K562 (cell line): Measurements from ENCODE around the gene LRRC8C. TPM values are rescaled to one million over a fixed set of nuclear protein-coding genes. Genes with fewer than 3 reads are reported as not detected.

Experiments
- ARID2 ChIP-seq: fragments of 450-650 bp; IDR thresholded peaks from 2 replicates; pipeline ENCODE4 v1.6.1; 2017; ENCODE audit warnings: antibody characterized with exemption, mild to moderate bottlenecking
- CBX5 ChIP-seq: IDR thresholded peaks from 2 replicates; pipeline ENCODE4 v1.6.1; 2014; ENCODE audit warnings: low read depth, borderline replicate concordance
- CREB5 ChIP-seq: fragments of 250-450 bp; sonication (Bioruptor Pico); IDR thresholded peaks from 2 replicates; pipeline ENCODE4 v1.5.0; 2020; ENCODE audit warnings: mild to moderate bottlenecking
- CTCF ChIP-seq, 3 experiments: IDR thresholded peaks in 2 of 3; conservative IDR thresholded peaks in 1 of 3; 2 replicates each; pipeline ENCODE4 v1.5.1; 2011 to 2012; ENCODE audit warnings: low read length in 3 of 3, mild to moderate bottlenecking in 3 of 3, control low read depth in 2 of 3, improper control_type of control experiment in 1 of 3, inconsistent platforms in 1 of 3, low read depth in 1 of 3, mixed read lengths in 1 of 3, moderate library complexity in 1 of 3; ENCODE audit not compliant: insufficient read depth in 2 of 3
- KLF1 ChIP-seq: fragments of 450-650 bp; IDR thresholded peaks from 2 replicates; pipeline ENCODE4 v1.6.1; 2016; ENCODE audit warnings: missing genetic modification characterization, missing compliant biosample characterization
- L3MBTL2 ChIP-seq: fragments of 450-650 bp; IDR thresholded peaks from 2 replicates; pipeline ENCODE4 v1.6.1; 2016; ENCODE audit warnings: mild to moderate bottlenecking, moderate library complexity
- LCOR ChIP-seq: sonication (generic); formaldehyde crosslinking; IDR thresholded peaks from 2 replicates; pipeline ENCODE4 v1.8.0; 2022; ENCODE audit warnings: mild to moderate bottlenecking, missing genetic modification reagents
- LEF1 ChIP-seq: fragments of 450-650 bp; IDR thresholded peaks from 2 replicates; pipeline ENCODE4 v1.6.1; 2016; ENCODE audit warnings: mild to moderate bottlenecking
- MAZ ChIP-seq, 2 experiments: fragments of 450-650 bp in 1 of 2; sonication (generic) in 1 of 2; formaldehyde crosslinking; IDR thresholded peaks in 1 of 2; conservative IDR thresholded peaks in 1 of 2; 2 replicates each; pipeline versions ENCODE4 v1.4.0 to v1.5.0; 2020; ENCODE audit warnings: mild to moderate bottlenecking in 1 of 2, missing genetic modification reagents in 1 of 2
- MYNN ChIP-seq, 2 experiments: sonication (generic); formaldehyde crosslinking in 1 of 2; IDR thresholded peaks; 2 replicates each; pipeline versions ENCODE4 v1.5.0 to v1.6.1; 2016 to 2020; ENCODE audit warnings: antibody characterized with exemption in 1 of 2, missing genetic modification reagents in 1 of 2
- NCOR1 ChIP-seq: fragments of 450-650 bp; IDR thresholded peaks from 2 replicates; pipeline ENCODE4 v1.6.1; 2016; ENCODE audit warnings: mild to moderate bottlenecking, moderate library complexity
- RNF2 ChIP-seq: sonication (generic); IDR thresholded peaks from 2 replicates; pipeline ENCODE4 v1.6.1; 2016
- SMARCC2 ChIP-seq: fragments of 450-650 bp; IDR thresholded peaks from 2 replicates; pipeline ENCODE4 v1.6.1; 2017; ENCODE audit warnings: antibody characterized with exemption, moderate library complexity, mild to moderate bottlenecking, low read depth
- THAP12 ChIP-seq: fragments of 250-450 bp; sonication (Bioruptor Pico); IDR thresholded peaks from 2 replicates; pipeline ENCODE4 v1.9.0; 2021; ENCODE audit warnings: mild to moderate bottlenecking, inconsistent platforms
- ZBTB34 ChIP-seq: fragments of 250-450 bp; sonication (Bioruptor Pico); IDR thresholded peaks from 2 replicates; pipeline ENCODE4 v1.8.0; 2021; ENCODE audit warnings: mild to moderate bottlenecking, moderate library complexity
- ZNF121 ChIP-seq: sonication (generic); formaldehyde crosslinking; conservative IDR thresholded peaks from 2 replicates; pipeline ENCODE4 v1.8.0; 2022; ENCODE audit warnings: missing genetic modification reagents
- ZNF124 ChIP-seq: sonication (generic); formaldehyde crosslinking; IDR thresholded peaks from 2 replicates; pipeline ENCODE4 v1.8.1; 2022; ENCODE audit warnings: missing genetic modification reagents
- ZNF133 ChIP-seq: fragments of 250-450 bp; sonication (Bioruptor Pico); IDR thresholded peaks from 2 replicates; pipeline ENCODE4 v1.4.0; 2020; ENCODE audit warnings: mild to moderate bottlenecking
- ZNF408 ChIP-seq: fragments of 250-450 bp; sonication (Bioruptor Pico); IDR thresholded peaks from 2 replicates; pipeline ENCODE4 v1.4.0; 2020; ENCODE audit warnings: low read depth, mild to moderate bottlenecking, moderate library complexity
- polyA plus RNA-seq, 8 experiments: library from polyadenylated mRNA; depleted of rRNA in 4 of 8; stranded (reverse) in 5 of 8; unstranded in 3 of 8; fragments of >200 nt; fragmentation: Nextera tagmentation in 2 of 8; fragmentation: Illumina TruSeq in 1 of 8; extraction: Ambion mirVana in 2 of 8; extraction: Trizol in 1 of 8; gene quantifications; 2 replicates each; pipeline versions ENCODE4 v1.2.1 to v1.2.3, GENCODE V29; 2011 to 2014; ENCODE audit warnings: inconsistent platforms in 1 of 8, missing spikeins in 1 of 8
- total RNA-seq, 7 experiments: library from RNA; depleted of rRNA in 6 of 7; stranded (reverse); fragments of >200 nt in 6 of 7; fragmentation: Illumina TruSeq in 2 of 7; extraction: Trizol in 2 of 7; gene quantifications; 2 replicates each; pipeline versions ENCODE4 v1.2.1 to v1.2.3, GENCODE V29; 2011 to 2021; ENCODE audit warnings: low replicate concordance in 1 of 7

LRRC8C gene
- total and polyA plus RNA-seq, 9 of the 15 experiments (the other 6 are each of a cell fraction or from before 2014, with no cell fraction given): 1.00 to 12.5 (median 4.5) TPM

GRCh38 chr1:89721351-89721750, 88.4 kb downstream of the LRRC8C start (continued):
- no peak for TF ChIP-seq MAZ (CRISPR knock-in tag; conservative IDR thresholded peaks at IDR 0.05 in 1 of 2, IDR thresholded peaks at IDR 0.05 in 1 of 2)
- TF ChIP-seq L3MBTL2: no peak
- TF ChIP-seq ZNF124 (CRISPR knock-in tag): no peak
- TF ChIP-seq ZNF133: no peak
- TF ChIP-seq THAP12 (CRISPR knock-in tag): no peak
- no peak for TF ChIP-seq CTCF (IDR thresholded peaks at IDR 0.05 in 2 of 3, conservative IDR thresholded peaks at IDR 0.05 in 1 of 3; ENCODE audit: insufficient read depth in 2 of 3, low read depth in 1 of 3, low read length in 3 of 3)
- no peak for TF ChIP-seq ARID2
- TF ChIP-seq KLF1: no peak
- TF ChIP-seq CBX5: no peak
- TF ChIP-seq ZBTB34 (CRISPR knock-in tag): no peak
- TF ChIP-seq ZNF121 (CRISPR knock-in tag): no peak
- TF ChIP-seq LCOR (CRISPR knock-in tag): no peak
- no peak for TF ChIP-seq MYNN (IDR thresholded peaks at IDR 0.05)
- TF ChIP-seq MYNN (CRISPR knock-in tag; IDR thresholded peaks at IDR 0.05): no peak
- no peak for TF ChIP-seq ZNF408
- no peak for TF ChIP-seq CREB5 (CRISPR knock-in tag)
- no peak for TF ChIP-seq NCOR1
- peak; percentile 46; the same call in 1 of the 2 replicates for TF ChIP-seq LEF1
- TF ChIP-seq SMARCC2: 0 out of 2 replicates have a peak, but pooled peaks have one; percentile 62
- TF ChIP-seq RNF2: no peak
